Endothelial cell of umbilical vein (primary cell): ENCODE results near the gene GADD45G. TPM values are rescaled to one million over a fixed set of nuclear protein-coding genes. Genes with fewer than 3 reads are reported as not detected.

Experiments
- BruUV-seq: library from RNA; stranded (reverse); fragments of 400-500 nt; replicated peaks from 2 replicates; lab custom pipeline; 2021; lab: Mats Ljungman, UMichigan
- CTCF ChIA-PET: fragments of 300-600, 350-600 bp; sonication (Branson Sonifier 250); formaldehyde crosslinking; loops from one replicate; lab custom pipeline; 2021; ENCODE audit warnings: antibody characterized with exemption, inconsistent platforms; lab: Charles Lee
- POLR2A ChIA-PET: fragments of 300-600, 350-600 bp; sonication (Branson Sonifier 250); formaldehyde crosslinking; loops from one replicate; lab custom pipeline; 2021; ENCODE audit warnings: antibody characterized with exemption, inconsistent platforms; lab: Charles Lee
- DNase-seq: peaks from one replicate; pipeline ENCODE4 v3.0.0-alpha.2; 2011; ENCODE audit warnings: low read depth, low spot score
- FAIRE-seq: peaks from 2 replicates; lab custom pipeline; 2011; peaks lifted over from hg19 to GRCh38; lab: Jason Lieb, UNC
- H2AFZ ChIP-seq: 2 replicates; pipeline ENCODE4 v1.6.0; 2012; ENCODE audit warnings: low read depth, low read length, control low read depth, inconsistent platforms
- H3K27ac ChIP-seq: 2 replicates; pipeline ENCODE4 v1.5.1; 2011; ENCODE audit warnings: low read depth, mild to moderate bottlenecking, control low read depth, low read length, moderate library complexity; ENCODE audit not compliant: insufficient read depth
- H3K27me3 ChIP-seq, 2 experiments: 2 replicates each; pipeline versions ENCODE4 v1.6.0 to v1.6.1; 2011; ENCODE audit warnings: low read length in 2 of 2, mixed read lengths in 1 of 2; ENCODE audit not compliant: control insufficient read depth in 2 of 2, insufficient read depth in 2 of 2
- H3K36me3 ChIP-seq, 2 experiments: 2 replicates in 1 of 2; 3 replicates in 1 of 2; pipeline ENCODE4 v1.5.1; 2011; ENCODE audit warnings: low read length in 2 of 2, mild to moderate bottlenecking in 1 of 2, moderate library complexity in 1 of 2; ENCODE audit not compliant: control insufficient read depth in 2 of 2, insufficient read depth in 2 of 2; ENCODE audit errors: extremely low read depth in 1 of 2
- H3K4me1 ChIP-seq: 3 replicates; pipeline ENCODE4 v1.5.1; 2011; ENCODE audit warnings: mild to moderate bottlenecking, low read length; ENCODE audit not compliant: control insufficient read depth, insufficient read depth; ENCODE audit errors: extremely low read depth
- H3K4me2 ChIP-seq: 2 replicates; pipeline ENCODE4 v1.6.1; 2011; ENCODE audit warnings: low read length, control low read depth, mixed read lengths; ENCODE audit not compliant: insufficient read depth
- H3K4me3 ChIP-seq, 3 experiments: fragments of 200-600 bp in 1 of 3; sonication (generic), shearing (Covaris generic) in 1 of 3; replicated peaks in 1 of 3; 2 replicates each; pipeline ENCODE4 v1.5.1; 2011 to 2016; ENCODE audit warnings: control low read depth in 3 of 3, low read length in 3 of 3, mild to moderate bottlenecking in 2 of 3, inconsistent platforms in 1 of 3, low read depth in 1 of 3, moderate library complexity in 1 of 3; ENCODE audit not compliant: insufficient read depth in 1 of 3
- H3K79me2 ChIP-seq: 2 replicates; pipeline ENCODE4 v1.6.0; 2012; ENCODE audit warnings: low read length, inconsistent platforms; ENCODE audit not compliant: control insufficient read depth, insufficient read depth
- H3K9ac ChIP-seq: replicated peaks from 2 replicates; pipeline ENCODE3; 2011; ENCODE audit warnings: low read length, control low read depth; ENCODE audit not compliant: insufficient read depth; ENCODE audit errors: extremely low read depth
- H3K9me1 ChIP-seq: replicated peaks from 3 replicates; pipeline ENCODE4 v1.6.0; 2011; ENCODE audit warnings: mild to moderate bottlenecking, low read length; ENCODE audit not compliant: control insufficient read depth, insufficient read depth; ENCODE audit errors: extremely low read depth
- H3K9me3 ChIP-seq: replicated peaks from 2 replicates; pipeline ENCODE4 v1.5.1; 2012; ENCODE audit warnings: low read length, inconsistent platforms; ENCODE audit not compliant: control insufficient read depth, insufficient read depth
- H4K20me1 ChIP-seq: replicated peaks from 2 replicates; pipeline ENCODE3; 2011; ENCODE audit warnings: mild to moderate bottlenecking, low read length; ENCODE audit not compliant: control insufficient read depth, insufficient read depth; ENCODE audit errors: extremely low read depth
- EZH2 ChIP-seq: IDR thresholded peaks from 2 replicates; pipeline ENCODE4 v1.6.1; 2012; ENCODE audit warnings: borderline replicate concordance, low read depth, mild to moderate bottlenecking, moderate library complexity, low read length, inconsistent platforms; ENCODE audit not compliant: severe bottlenecking
- FOS ChIP-seq: IDR thresholded peaks from 2 replicates; pipeline ENCODE4 v1.6.1; 2011; ENCODE audit warnings: mild to moderate bottlenecking, low read length, moderate library complexity, borderline replicate concordance; ENCODE audit not compliant: insufficient read depth
- GATA2 ChIP-seq: IDR thresholded peaks from 2 replicates; pipeline ENCODE4 v1.7.0; 2011; ENCODE audit warnings: low read depth, mild to moderate bottlenecking, moderate library complexity, mixed read lengths, low read length; ENCODE audit not compliant: insufficient read length, insufficient read depth
- JUN ChIP-seq: IDR thresholded peaks from 2 replicates; pipeline ENCODE4 v1.6.1; 2011; ENCODE audit warnings: borderline replicate concordance, low read depth; ENCODE audit not compliant: insufficient read length, insufficient read depth
- MYC ChIP-seq: IDR thresholded peaks from one replicate; pipeline ENCODE4 v1.6.1; 2011; ENCODE audit warnings: mild to moderate bottlenecking, low read depth, low read length
- POLR2A ChIP-seq: IDR thresholded peaks from 2 replicates; pipeline ENCODE4 v1.6.1; 2012; ENCODE audit warnings: low read depth, mild to moderate bottlenecking, control low read depth, low read length
- POLR2AphosphoS5 ChIP-seq: IDR thresholded peaks from 2 replicates; pipeline ENCODE4 v1.6.1; 2012; ENCODE audit warnings: low read depth, mild to moderate bottlenecking, control low read depth, low read length, moderate library complexity; ENCODE audit not compliant: insufficient read depth
- dilution Hi-C: fragments of 300-500 bp; cut with MboI; formaldehyde crosslinking; loops from one replicate; pipeline ENCODE4 v1.15.0; 2019; ENCODE audit warnings: low sequenced_read_pairs; ENCODE audit not compliant: extremely low pct_ligation_motif_present
- intact Hi-C: fragments of 100-400 bp; cut with micrococcal nuclease; formaldehyde crosslinking; loops from one replicate; pipeline ENCODE4 v1.10.0; 2022
- polyA plus RNA-seq, 4 experiments: library from polyadenylated mRNA; depleted of rRNA in 3 of 4; stranded (reverse) in 3 of 4; unstranded in 1 of 4; fragments of >200 nt; gene quantifications; 2 replicates each; pipeline versions ENCODE4 v1.2.1 to v1.2.3, GENCODE V29; 2011 to 2012; ENCODE audit warnings: missing spikeins in 1 of 4
- total RNA-seq: library from RNA; stranded (reverse); gene quantifications from 2 replicates; pipeline ENCODE4 v1.2.3, GENCODE V29; 2021
- TF ChIP-seq, protein P1 (sequence below), 2 donors: IDR thresholded peaks; 1 replicate in 1 of 2; 2 replicates in 1 of 2; pipeline ENCODE4 v1.5.1; 2011; ENCODE audit warnings: low read length in 2 of 2, mild to moderate bottlenecking in 2 of 2, moderate library complexity in 2 of 2, control low read depth in 1 of 2, inconsistent platforms in 1 of 2, low read depth in 1 of 2; ENCODE audit not compliant: insufficient read depth in 1 of 2; ENCODE audit errors: extremely low read depth in 1 of 2
- TF ChIP-seq, protein P2 (sequence below): IDR thresholded peaks from 2 replicates; pipeline ENCODE4 v1.6.1; 2011; ENCODE audit not compliant: insufficient read depth, insufficient read length

The GADD45G gene
- total and polyA plus RNA-seq, 2 donors (not counting 3 experiments of a cell fraction or from before 2014, with no cell fraction given) = 0.44 to 0.64 TPM

DNA sequence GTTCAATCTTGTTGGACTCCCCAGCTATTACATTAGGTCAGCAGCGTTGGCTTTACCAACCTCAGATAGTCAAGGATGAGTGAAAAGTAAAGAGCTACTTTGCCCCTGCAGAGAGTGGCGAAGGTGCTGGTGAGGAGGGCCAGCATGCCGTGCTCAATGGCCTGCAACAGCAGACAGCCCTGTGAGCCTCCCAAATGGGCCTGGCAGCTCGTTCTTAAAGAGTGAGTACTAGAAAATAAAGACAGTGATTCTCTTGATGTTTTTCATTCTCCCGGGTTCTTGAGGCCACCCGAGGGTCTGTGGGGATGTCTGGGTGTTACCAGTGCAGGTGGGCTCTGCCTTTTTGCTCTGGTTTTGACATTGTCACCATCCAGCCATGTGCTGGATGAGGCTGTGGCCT, 16.2 kb downstream of the GADD45G start:
- Histone ChIP-seq H3K27ac (no peak overlapping the region), H3K4me2 (no peak overlapping the region), H3K79me2 (no peaks in the 10 kb centered on the region), H3K9me3 (no peaks in the 10 kb centered on the region), H3K4me1 (no peaks in the 10 kb centered on the region), H3K27me3 (no peaks in the 10 kb centered on the region), H3K9me1 (no peaks in the 10 kb centered on the region), H3K9ac (no peak overlapping the region), H2AFZ (no peak overlapping the region), H4K20me1 (no peaks in the 10 kb centered on the region), H3K36me3 (no peaks in the 10 kb centered on the region), H3K4me3 (no peak overlapping the region)
- dilution Hi-C loops (no loop called here), intact Hi-C loops (no loop called here)
- BruUV-seq = no TSS peak
- DNase-seq = no peak
- no peak for FAIRE-seq
- TF ChIP-seq POLR2AphosphoS5 (no peak), MYC (no peak), POLR2A (no peak), FOS (no peak), JUN (no peak), EZH2 (no peak), GATA2 (no peak)
- TF ChIP-seq, protein P1, sequence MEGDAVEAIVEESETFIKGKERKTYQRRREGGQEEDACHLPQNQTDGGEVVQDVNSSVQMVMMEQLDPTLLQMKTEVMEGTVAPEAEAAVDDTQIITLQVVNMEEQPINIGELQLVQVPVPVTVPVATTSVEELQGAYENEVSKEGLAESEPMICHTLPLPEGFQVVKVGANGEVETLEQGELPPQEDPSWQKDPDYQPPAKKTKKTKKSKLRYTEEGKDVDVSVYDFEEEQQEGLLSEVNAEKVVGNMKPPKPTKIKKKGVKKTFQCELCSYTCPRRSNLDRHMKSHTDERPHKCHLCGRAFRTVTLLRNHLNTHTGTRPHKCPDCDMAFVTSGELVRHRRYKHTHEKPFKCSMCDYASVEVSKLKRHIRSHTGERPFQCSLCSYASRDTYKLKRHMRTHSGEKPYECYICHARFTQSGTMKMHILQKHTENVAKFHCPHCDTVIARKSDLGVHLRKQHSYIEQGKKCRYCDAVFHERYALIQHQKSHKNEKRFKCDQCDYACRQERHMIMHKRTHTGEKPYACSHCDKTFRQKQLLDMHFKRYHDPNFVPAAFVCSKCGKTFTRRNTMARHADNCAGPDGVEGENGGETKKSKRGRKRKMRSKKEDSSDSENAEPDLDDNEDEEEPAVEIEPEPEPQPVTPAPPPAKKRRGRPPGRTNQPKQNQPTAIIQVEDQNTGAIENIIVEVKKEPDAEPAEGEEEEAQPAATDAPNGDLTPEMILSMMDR (IDR thresholded peaks at IDR 0.05; ENCODE audit: extremely low read depth in 1 of 2, insufficient read depth in 1 of 2, low read depth in 1 of 2, low read length in 2 of 2) = no peak
- TF ChIP-seq, protein P2, sequence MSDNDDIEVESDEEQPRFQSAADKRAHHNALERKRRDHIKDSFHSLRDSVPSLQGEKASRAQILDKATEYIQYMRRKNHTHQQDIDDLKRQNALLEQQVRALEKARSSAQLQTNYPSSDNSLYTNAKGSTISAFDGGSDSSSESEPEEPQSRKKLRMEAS = no peak
- POLR2A ChIA-PET = interaction anchor here (0.6 kb wide), 1 partner anchor 519 kb away, joined by 3 read pairs; no protein-coding TSS in a partner anchor
- CTCF ChIA-PET = interaction anchor here (1.1 to 1.3 kb wide), 3 partner anchors 11 to 23 kb away, joined by 3 to 4 read pairs (median 3); no protein-coding TSS in a partner anchor
